Mononuclear cell (primary cell): ENCODE results near the gene GMDS. TPM values are rescaled to one million over a fixed set of nuclear protein-coding genes. Genes with fewer than 3 reads are reported as not detected.

Experiments
- H3K27me3 ChIP-seq: 2 replicates; pipeline ENCODE4 v1.6.0; 2011; ENCODE audit warnings: low read length, control low read depth; ENCODE audit not compliant: insufficient read depth
- H3K4me1 ChIP-seq: 2 replicates; pipeline ENCODE4 v1.5.1; 2011; ENCODE audit warnings: mild to moderate bottlenecking, low read length, control low read depth; ENCODE audit not compliant: insufficient read depth
- H3K4me3 ChIP-seq: 2 replicates; pipeline ENCODE4 v1.5.1; 2011; ENCODE audit warnings: mild to moderate bottlenecking, low read length, moderate library complexity
- H3K9me3 ChIP-seq: 2 replicates; pipeline ENCODE4 v1.5.1; 2011; ENCODE audit warnings: low read depth, mild to moderate bottlenecking, control low read depth, low read length
- total RNA-seq: library from RNA; depleted of rRNA; stranded (reverse); fragments of >200 nt; gene quantifications from one replicate; pipeline ENCODE4 v1.2.3, GENCODE V29; 2012

Gene GMDS
- total RNA-seq, 1 donor: 10.6 TPM

- no peaks in the 10 kb centered on the region for H3K27me3 ChIP-seq
- H3K9me3 ChIP-seq: no peaks in the 10 kb centered on the region
- peaks cover 16% of the 10 kb centered on the region for H3K4me1 ChIP-seq
- H3K4me3 ChIP-seq: no peak overlapping the region
Observed at GRCh38 chr6:2157441-2158127, 87.8 kb downstream of the GMDS start.

DNA sequence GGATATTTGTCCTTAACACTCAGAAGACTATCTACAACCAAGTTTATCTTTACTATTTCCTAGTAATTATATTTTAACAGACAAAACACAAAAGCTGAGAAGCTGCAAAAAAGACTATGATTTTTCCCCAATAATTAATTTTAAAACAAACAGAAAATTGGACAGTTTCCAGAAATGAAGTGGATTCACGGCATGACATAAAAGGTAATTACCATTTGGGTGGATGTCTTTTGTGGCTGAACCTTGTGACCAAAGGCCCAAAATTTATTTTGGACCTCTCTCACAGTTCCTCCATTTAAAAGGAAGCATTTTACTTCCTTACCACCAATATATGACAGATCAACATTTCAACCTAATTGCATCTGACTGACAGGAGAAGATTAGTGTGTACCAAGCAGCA lies 90.2 kb downstream of the GMDS start:
- no peaks in the 10 kb centered on the region for H3K27me3 ChIP-seq
- H3K4me1 ChIP-seq: peaks cover 11% of the 10 kb centered on the region
- H3K9me3 ChIP-seq: no peaks in the 10 kb centered on the region
- no peak overlapping the region for H3K4me3 ChIP-seq

DNA sequence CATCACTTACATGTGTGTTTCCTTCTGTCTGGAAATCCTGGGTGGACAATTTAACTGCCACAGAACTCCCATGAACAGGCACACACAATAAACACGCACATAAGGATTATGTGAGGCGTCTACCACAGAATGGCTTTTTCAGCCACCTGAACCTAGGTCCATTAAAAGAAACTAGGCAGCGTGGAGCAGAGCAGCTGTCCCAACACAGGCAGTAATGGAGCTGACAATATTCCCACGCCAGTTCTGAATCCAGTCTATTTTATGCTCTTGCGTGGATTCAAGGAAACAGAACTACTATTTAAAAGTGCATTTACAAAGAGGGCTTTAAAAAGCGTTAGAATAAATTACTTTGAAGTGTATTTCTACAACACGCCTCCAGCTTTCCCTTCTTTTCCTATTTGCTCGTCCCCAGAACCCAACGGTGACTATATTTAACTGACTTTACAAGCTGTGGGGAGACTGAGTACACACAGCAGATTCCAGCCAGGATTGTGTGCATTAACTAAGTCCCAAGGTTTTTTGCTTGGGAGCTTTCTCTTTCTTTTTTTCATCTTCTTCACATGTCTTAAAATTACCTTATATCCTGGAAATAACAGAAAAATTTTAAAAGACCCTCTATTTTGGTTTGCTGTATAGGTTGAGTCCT lies 95.9 kb downstream of the GMDS start:
- Histone ChIP-seq H3K27me3 (no peaks in the 10 kb centered on the region), H3K4me3 (no peak overlapping the region), H3K4me1 (no peaks in the 10 kb centered on the region), H3K9me3 (no peaks in the 10 kb centered on the region)

- Histone ChIP-seq H3K9me3 (no peaks in the 10 kb centered on the region), H3K27me3 (no peaks in the 10 kb centered on the region), H3K4me3 (no peak overlapping the region), H3K4me1 (no peaks in the 10 kb centered on the region)
Observed at GRCh38 chr6:2148748-2149147, 96.7 kb downstream of the GMDS start.

DNA sequence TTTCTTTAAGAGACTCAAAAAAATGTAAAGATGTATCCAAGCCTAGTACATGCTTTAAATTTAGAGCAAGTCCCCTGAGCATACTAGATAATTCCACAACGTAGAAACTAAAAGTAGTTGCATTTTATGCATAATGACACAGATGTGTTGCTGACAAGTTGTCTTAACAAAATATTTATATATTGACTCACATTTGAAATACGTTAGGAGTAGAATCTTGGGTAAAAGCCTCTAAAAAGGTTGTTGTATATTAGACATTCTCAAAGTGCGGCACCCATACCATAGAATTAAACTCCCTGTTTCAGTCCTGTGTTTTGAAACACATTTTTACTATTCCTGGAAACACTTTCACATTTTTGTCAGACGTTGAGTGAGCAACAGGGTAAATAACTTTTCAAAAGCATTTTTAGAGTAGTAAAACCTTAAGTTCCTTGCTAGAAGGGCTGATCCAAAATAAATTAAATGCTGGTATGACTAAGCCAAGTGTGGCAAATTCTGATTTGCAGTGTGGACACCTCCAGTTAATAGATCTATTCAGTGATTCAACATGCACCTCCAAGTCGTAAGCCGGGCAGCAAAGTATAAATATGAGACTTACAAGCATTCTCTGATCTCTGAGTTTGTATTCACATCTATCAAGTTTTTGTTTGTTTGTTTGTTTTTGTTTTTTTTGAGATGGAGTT lies 97.5 kb downstream of the GMDS start:
- Histone ChIP-seq H3K4me1 (no peaks in the 10 kb centered on the region), H3K4me3 (no peak overlapping the region), H3K9me3 (no peaks in the 10 kb centered on the region), H3K27me3 (no peaks in the 10 kb centered on the region)

DNA sequence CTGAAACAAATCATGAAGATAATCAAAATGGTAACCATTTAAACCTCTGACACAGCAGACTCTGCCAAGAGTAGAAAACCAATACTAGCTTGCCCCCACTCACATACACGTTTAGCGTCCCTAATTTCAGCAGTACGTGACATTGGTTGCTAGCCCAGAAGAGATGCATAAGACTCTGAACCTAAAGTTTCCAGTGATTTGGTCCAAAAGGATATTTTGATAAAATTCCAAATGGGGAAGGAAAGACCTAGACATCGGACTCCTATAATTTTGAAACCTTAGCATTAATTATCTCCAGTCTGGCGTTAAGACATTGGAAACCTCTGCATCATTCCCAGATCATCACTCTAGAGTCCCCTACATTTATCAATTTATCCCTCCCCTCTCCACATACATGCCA lies 98.1 kb downstream of the GMDS start:
- Histone ChIP-seq H3K9me3 (no peaks in the 10 kb centered on the region), H3K4me1 (no peaks in the 10 kb centered on the region), H3K27me3 (no peaks in the 10 kb centered on the region)

DNA sequence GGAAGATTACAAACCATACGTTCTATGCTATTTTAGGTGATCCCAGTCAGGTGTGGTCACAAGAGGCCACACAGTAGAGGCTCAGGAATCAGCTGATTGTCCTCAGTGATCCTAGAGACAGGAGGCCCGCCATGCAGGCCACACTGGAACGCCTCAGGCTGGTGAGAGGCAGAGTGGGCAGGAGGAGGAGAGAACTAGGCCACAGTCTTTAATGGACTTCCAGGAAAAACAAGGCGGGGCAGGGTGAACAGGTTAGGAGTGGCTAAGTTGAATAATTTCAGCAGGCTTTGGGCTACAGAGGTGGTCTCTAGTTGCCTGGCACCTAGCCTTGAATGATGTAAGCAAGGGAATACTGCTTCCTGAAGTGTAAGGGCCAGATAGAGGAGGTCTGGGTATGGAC lies 101.2 kb downstream of the GMDS start:
- Histone ChIP-seq H3K4me1 (peaks cover 15% of the 10 kb centered on the region), H3K9me3 (no peaks in the 10 kb centered on the region), H3K27me3 (no peaks in the 10 kb centered on the region), H3K4me3 (no peak overlapping the region)

More for the DNA sequence above, 98.1 kb downstream of the GMDS start:
- H3K4me3 ChIP-seq: no peak overlapping the region

GRCh38 chr6:2141644-2142290 lies 103.6 kb downstream of the GMDS start:
- Histone ChIP-seq H3K27me3 (no peaks in the 10 kb centered on the region), H3K4me3 (no peak overlapping the region), H3K4me1 (peaks cover 15% of the 10 kb centered on the region), H3K9me3 (no peaks in the 10 kb centered on the region)

GRCh38 chr6:2140438-2141128 lies 104.8 kb downstream of the GMDS start:
- Histone ChIP-seq H3K4me1 (peaks cover 15% of the 10 kb centered on the region), H3K9me3 (no peaks in the 10 kb centered on the region), H3K27me3 (no peaks in the 10 kb centered on the region), H3K4me3 (no peak overlapping the region)

DNA sequence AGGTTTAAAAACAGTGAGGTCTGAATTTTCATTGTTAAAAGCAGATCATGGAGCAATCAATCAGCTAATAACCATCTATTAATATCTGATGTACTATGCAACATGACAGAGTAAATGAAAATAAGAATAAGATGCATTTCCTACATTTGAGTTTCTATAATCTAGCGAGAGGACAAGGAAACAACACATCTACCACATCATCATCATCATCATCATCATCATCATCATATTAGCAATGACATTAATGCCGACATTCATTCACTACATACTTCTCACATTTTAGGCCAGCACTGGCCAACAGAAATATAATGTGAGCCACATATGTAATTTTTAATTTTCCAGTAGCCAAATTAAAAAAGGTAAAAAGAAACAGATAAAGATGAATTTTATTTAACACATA lies 110.0 kb downstream of the GMDS start:
- Histone ChIP-seq H3K9me3 (no peaks in the 10 kb centered on the region), H3K4me1 (no peaks in the 10 kb centered on the region), H3K27me3 (no peaks in the 10 kb centered on the region), H3K4me3 (no peak overlapping the region)

DNA sequence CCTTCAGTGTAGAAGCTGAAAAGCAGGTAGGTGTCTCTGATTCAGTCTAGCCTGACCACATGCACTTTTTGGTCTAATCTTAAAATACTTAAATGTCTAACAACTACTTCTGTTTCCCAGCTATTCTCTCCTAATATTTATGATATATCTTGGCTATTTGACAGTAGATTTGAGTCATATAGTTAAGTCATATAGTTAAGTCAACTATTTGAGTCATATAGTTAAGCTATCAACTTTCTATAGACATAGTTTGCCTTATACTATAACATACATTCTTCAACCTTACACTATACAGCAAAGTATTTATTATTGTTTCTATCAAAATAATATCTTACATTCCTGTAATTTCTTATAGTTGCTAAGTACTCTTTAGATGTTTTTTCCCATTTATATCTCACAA lies 110.9 kb downstream of the GMDS start:
- no peaks in the 10 kb centered on the region for H3K9me3 ChIP-seq
- no peaks in the 10 kb centered on the region for H3K27me3 ChIP-seq
- no peak overlapping the region for H3K4me3 ChIP-seq
- H3K4me1 ChIP-seq: no peaks in the 10 kb centered on the region

DNA sequence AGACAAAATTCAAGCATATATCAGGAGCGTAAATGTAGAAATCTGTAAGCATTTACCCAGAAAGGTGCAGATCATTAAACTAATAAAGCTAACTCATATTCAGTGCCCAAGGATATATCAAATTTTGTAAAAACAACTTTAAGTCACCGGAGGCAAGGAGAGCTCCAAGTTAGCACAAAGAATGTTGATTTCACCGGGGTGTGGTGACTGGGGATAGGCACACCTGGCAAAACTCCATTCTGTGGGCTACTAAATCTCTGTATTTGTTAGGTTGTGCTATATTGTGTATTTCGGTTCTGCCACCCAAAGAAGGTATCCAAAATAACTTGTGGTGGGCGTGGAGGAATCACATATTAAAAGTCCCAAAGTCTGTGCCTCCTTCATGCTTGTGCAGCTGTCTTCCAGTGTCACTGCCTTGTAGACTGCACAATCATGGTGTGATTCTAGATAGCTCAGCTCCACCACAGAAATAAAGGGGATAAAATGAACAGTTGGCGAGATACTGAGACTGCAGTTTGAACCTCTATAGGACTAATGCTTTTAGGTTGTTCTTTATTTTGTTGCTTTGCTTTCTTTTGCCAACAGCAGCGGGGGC lies 111.6 kb downstream of the GMDS start:
- Histone ChIP-seq H3K4me1 (no peaks in the 10 kb centered on the region), H3K9me3 (no peaks in the 10 kb centered on the region), H3K4me3 (no peak overlapping the region), H3K27me3 (no peaks in the 10 kb centered on the region)

DNA sequence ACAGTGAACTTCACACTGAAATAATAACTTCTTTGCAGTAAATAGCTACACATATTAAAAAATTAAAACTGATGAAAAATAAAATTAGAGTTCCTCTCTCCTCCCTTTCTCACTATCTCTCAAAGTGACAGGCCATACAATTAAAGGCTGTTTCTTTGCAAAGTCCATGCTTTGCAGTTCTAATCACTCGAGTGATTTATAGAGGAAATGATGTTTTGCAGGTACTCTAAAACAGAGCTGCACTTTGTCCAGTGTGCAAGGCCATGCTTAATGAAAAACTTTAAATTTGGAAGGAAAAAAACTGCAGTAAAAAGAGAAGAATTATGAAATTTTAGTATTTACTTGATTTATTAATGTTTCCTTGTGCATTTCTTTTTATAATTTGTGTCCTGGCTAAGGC lies 112.5 kb downstream of the GMDS start:
- Histone ChIP-seq H3K9me3 (no peaks in the 10 kb centered on the region), H3K4me3 (no peak overlapping the region)

DNA sequence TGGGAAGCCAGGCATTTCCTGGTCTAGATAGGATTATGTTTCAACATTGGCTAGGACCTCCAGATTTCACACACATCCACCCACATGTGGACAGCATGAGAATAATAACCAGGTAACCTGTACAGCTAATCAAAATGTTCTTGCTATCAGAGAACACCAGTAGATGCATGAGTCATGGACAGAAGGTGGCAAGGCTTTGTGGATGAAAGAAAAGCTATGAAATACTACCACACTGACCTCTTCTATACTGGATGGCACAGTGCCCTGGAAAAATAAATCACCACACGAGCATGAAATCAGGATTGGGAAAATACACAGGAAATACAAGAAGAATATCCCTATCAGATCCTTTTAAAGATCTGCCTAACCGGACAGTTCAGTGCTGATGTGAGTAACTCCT lies 113.0 kb downstream of the GMDS start:
- no peak overlapping the region for H3K4me3 ChIP-seq
- no peaks in the 10 kb centered on the region for H3K9me3 ChIP-seq
- peaks cover 3% of the 10 kb centered on the region for H3K4me1 ChIP-seq
- H3K27me3 ChIP-seq: no peaks in the 10 kb centered on the region

More for the DNA sequence above, 112.5 kb downstream of the GMDS start:
- Histone ChIP-seq H3K4me1 (no peaks in the 10 kb centered on the region), H3K27me3 (no peaks in the 10 kb centered on the region)
